GM18508 (cell line): Measurements from ENCODE around the gene SLC29A1.
"Not testable (repeated sequence)": the region's sequence is repeated elsewhere in the genome, so short reads cannot be mapped to it uniquely, and the experiment has no call there.

Experiments
- ATAC-seq: cut with Tn5 transposase; IDR thresholded peaks from one replicate; pipeline ENCODE4 v1.9.1; 2021; ENCODE audit warnings: moderate number of reproducible peaks; ENCODE audit not compliant: insufficient read depth, unreplicated experiment

SLC29A1 gene

DNA sequence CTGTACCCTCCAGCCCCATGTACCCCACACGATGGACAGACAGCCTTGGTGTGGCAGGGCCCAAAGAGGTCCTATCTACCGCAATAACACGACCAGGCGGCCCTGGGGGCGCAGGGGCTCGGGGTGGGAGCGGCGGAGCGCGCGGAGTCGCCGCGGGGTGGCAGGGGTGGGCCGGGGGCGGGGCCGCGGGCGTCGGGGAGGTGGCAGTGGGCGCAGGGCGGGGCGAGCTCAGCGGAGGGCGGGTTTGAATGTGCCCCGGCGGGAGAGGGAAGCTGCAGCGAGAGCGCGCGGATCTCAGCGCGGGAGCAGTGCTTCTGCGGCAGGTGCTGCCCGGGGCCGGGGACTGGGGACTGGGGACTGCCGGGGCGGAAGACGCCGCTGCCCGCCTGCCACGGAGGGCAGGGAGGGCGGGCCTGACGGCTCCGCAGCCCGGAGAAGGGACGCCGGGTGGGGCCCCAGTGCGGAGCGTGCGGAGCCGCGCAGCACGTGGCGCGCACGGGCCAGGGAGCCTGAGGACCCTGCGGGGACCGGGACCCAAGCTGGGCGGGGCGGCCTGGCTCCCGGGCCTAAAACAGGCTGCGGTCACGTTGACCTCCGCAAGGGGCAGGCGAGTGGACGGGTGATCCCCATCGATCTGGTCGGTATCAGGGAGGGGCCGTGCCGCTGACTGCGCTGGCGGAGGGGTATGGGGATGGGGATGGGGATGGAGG is at the start of gene SLC29A1:
Gene SLC29A1, plus strand, starts transcription at position 277 of the 710 bp plus-strand sequence. CDS start 3,719 bp downstream, outside the sequence.
- ATAC-seq, result no peak

DNA sequence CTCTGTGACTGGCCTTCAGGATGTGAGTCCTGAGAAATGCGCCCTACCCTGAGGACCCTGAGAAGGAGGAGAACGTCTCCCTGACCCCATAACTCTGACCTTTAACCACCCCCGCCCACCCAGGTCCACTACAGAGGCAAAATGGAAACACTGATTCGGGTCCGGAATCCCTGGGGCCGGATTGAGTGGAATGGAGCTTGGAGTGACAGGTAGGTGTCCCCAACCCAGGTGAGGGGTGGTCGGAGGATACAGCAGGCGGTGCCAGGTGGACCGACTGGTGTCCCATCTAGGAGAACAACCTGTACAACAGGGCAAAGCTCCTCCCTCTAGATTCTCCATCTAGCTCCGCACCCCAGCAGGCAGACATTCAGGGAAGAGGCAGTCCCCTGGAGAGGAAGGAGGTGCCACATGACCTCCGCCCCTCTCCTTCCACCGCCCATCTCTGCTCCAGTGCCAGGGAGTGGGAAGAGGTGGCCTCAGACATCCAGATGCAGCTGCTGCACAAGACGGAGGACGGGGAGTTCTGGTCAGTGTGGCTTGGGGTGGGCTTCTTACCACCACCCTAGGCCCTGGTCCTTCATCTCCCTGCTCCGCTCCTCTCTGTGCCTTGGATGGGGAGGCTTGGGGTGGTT is 47.1 kb upstream of the SLC29A1 start:
- ATAC-seq, result no peak

DNA sequence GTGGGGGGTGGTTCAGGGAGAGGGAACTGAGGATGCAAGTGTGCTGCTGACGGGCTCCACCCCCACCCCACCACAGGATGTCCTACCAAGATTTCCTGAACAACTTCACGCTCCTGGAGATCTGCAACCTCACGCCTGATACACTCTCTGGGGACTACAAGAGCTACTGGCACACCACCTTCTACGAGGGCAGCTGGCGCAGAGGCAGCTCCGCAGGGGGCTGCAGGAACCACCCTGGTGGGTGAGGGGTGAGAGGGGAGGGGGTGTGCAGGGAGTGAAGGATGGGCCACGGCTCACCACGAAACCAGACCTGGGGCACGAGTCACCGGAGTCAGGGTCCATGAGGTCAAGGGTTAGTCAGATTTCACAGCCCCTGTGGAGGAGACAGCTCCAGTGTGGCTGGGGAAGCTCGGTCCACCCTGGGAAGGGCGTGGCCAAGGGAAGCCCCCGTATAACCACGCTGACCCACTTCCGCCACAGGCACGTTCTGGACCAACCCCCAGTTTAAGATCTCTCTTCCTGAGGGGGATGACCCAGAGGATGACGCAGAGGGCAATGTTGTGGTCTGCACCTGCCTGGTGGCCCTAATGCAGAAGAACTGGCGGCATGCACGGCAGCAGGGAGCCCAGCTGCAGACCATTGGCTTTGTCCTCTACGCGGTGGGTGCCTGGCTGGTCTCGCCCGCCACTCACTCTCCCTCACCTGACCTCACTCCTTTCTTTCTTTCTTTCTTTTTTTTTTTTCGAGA is 46.5 kb upstream of the SLC29A1 start:
- ATAC-seq, result no peak

DNA sequence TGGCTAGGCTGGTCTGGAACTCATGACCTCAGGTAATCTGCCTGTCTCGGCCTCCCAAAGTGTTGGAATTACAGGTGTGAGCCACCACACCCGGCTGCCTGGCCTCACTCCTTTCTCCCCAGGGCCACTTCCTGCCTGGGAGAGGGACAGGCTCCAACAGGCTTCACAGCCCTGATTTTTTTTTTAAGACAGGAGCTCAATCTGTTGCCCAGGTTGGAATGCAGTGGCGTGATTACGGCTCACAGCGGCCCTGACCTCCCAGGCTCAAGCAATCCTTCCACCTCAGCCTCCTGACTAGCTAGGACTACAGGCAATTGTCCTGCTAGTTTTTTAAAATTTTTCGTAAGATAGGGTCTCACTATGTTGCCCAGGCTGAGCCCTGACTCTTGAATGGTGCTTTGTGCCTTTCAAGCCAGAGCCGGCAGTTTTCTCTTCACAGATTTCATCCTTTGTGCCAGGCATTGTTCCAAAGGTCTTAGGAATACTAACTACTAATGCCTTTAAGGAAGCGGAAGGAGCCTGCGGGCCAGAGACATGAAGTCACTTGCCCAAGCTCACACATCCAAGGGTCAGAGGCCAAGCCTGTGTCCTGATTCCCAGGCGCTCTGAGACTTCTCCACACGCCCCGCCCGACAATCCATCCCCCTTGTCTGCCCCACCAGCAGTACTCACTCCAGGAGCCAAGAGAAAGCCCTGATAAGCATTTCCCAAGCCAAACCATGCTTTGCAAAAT is 45.5 kb upstream of the SLC29A1 start:
- no peak for ATAC-seq

DNA sequence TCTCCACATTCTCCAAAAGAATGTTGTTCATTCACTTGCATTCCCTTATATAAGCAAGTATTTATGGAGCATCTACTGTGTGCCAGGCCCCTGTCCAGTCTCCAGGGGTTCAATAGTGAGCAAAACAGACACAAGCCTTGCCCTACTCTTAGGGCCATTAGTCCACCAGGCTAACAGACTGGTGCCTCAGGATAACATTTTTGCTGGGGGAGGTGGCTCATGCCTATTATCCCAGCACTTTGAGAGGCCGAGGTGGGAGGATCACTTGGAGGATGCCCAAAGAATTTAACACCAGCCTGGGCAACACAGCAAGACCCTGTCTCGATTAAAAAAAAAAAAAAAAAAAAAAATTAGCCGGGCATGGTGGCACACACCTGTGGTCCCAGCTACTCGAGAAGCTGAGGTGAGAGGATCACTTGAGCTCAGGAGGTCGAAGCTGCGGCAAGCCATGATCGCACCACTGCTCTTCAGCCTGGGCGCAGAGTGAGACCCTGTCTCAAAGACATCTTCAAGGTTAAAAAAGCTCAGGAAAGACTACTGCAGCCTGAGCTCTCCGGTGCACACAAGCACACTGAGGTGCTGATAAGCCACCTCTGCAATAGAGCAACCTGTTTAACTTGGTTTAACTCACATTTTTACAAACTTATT is 44.8 kb upstream of the SLC29A1 start:
- no peak for ATAC-seq

DNA sequence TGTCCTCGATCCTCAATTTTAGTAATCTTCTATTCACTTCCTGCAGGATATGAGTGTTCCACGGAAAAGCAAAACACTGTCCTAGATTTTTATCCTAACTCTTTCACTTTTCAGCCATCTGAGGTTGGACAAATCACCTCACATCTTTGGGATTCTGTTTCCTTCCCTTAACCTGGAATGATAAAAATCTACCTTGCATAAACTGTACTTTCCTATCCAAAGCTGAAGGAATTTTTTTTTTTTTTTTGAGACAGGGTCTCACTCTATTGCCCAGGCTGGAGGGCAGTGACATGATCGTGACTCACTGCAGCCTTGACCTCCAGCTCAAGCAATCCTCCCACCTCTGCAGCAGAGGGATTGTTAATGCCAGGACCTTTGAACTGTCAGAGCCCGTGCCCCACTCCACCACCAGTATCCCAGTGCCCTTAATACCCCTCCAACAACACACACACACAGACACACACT is 44.3 kb upstream of the SLC29A1 start:
- ATAC-seq, result no peak

DNA sequence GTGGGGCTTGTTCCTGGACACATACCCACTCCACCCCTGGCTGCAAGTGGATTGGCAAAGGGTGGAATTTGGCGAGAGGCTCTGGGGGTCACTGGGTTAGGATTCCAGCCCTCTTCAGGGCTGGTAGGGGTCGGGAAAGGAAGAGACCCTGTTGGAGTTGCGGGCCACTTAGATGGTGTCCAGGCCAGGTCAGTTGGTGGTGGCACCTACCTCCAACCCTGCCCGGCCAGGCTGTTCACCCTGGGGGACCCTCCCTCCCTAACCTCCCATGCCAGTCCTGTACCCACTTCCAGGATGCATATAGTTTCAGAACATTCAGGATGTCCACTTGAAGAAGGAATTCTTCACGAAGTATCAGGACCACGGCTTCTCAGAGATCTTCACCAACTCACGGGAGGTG is 43.7 kb upstream of the SLC29A1 start:
- no peak for ATAC-seq

DNA sequence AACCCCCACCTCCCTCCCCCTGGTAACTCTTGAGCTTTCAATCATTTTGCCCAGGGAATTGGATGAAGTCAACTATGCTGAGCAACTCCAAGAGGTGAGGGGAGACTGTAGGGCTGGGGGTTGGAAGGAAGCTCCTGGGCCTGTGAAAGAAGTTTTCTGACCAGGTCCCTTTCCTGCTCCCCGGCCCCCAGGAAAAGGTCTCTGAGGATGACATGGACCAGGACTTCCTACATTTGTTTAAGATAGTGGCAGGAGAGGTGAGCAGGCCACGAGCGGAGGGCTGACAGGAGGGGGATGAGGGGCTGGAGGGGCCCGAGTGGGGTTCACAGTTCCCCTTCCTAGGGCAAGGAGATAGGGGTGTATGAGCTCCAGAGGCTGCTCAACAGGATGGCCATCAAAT is 43.0 kb upstream of the SLC29A1 start:
- ATAC-seq, result no peak

DNA sequence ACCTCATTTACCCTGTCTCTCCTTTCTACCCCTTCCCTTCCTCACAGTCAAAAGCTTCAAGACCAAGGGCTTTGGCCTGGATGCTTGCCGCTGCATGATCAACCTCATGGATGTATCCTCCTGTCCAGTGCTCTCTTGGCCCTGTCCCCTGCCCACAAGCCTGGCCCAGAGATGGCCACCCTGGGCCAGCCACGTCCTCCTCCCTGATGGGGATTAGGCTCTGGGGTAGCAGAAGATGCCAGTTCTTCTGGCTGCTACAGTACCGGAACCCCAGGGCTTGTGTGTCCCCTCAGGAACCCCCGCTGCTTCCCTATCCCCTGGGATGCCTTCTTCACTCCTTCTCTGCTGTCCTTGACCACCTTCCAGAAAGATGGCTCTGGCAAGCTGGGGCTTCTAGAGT is 42.5 kb upstream of the SLC29A1 start:
- ATAC-seq, result no peak

DNA sequence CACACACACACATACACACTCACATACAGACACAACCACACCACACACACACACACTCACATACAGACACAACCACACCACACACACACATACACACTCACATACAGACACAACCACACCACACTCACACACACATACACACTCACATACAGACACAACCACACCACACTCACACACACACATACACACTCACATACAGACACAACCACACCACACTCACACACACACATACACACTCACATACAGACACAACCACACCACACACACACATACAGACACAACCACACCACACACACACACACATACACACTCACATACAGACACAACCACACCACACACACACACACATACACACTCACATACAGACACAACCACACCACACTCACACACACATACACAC is 41.6 kb upstream of the SLC29A1 start:
- ATAC-seq, result not testable (repeated sequence)

DNA sequence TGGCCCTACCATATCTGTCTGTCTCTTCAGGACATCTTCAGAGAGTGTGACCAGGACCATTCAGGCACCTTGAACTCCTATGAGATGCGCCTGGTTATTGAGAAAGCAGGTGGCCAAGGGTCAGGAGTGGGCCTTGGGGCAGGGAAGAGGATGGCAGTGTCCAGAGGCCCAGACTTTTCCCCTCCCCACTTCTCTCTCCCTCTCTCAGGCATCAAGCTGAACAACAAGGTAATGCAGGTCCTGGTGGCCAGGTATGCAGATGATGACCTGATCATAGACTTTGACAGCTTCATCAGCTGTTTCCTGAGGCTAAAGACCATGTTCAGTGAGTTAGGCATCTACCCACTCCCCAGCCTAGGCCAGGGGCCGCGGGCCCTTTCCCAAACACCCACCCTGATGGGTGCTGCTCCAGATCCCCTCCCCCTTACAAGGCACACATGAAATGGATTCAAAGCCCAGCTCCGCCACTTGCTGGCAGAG is 40.4 kb upstream of the SLC29A1 start:
- no peak for ATAC-seq

DNA sequence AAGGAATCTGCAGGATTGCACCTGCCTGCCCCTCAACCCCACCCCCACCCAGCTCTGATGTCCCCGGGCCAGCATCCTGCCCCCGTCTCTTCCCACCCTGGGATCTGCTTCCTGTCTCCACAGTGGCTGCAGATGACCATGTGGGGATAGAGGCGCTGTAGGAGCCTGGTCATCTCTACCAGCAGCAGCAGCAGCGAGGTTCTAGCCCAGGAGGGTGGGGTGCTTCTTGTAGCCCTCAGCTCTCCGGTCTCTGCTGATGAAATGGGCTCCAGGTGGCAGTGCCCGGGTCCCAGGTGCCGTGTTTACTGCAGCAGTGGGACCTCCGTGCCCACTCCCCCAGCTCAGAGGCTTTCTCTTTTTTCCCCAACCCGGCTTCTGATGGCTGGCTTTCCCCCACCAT is 39.6 kb upstream of the SLC29A1 start:
- ATAC-seq, result no peak

DNA sequence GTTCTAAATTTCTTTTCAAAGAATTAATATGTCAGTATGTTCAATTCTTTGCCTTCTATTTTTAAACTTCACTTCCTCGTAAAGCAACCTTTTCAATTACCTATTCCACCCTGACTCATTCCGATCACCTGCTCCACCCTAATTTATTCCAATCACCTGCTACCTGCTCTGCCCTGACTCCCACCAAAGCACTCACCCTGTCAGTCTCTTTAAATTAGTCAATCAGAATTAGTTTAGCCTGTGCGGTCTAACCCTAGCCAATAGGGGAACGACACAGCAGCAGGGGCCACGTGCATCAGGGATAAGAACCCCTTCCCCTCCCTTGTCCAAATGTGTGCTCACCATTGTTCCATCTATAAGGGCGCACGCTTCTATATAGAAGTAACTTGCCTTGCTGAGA is 38.0 kb upstream of the SLC29A1 start:
- not testable (repeated sequence) for ATAC-seq

DNA sequence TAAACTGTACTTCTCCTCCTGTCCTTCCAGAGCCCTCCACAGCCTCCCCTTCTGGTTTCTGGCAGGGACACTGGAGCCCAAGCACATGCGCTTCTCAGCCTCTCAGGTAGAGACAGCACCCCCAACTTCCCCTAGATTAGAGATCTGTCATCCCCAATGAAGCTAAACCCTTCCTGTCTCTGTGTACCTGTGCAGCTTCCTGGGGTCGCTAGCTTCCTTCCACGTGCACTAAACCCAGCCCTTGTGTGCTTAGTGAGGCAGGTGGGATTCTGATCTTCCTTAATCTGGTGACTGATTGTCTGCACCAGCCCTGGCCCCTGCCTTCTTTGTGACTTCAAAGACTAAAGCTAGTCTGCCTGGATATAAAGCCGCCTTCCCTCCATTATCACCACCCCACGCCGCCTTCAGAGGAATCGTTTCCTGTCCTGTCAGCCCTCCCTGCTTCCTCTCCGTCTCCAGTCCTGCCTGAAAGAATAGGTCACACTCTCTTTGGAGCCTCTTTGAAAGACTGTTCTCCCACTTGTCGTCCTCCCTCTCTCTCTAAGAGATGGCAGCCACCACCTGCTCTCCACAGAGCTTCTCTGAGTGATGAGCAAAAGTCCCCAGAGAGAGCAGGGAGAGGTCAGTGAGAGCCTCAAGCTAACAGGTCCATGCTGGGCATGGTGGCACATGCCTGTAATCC is 37.3 kb upstream of the SLC29A1 start:
- ATAC-seq, result no peak

DNA sequence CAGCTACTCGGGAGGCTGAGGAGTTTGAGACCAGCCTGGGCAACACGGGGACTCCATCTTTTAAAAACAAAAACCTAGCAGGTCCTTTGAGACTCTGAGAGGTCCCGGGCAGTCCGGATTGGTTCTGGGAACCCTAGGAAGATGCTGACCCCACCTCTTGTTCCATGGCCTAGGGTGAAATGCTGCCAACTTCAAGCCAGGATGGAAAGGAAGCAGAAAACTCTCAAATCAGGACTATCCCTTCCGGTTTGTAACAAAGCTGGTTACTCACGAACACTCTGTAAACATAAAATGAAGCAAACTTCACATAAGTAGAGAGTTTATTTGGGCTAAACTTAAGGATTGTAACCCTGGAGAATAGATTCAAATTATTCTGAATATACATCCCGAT is 36.8 kb upstream of the SLC29A1 start:
- ATAC-seq, result no peak

DNA sequence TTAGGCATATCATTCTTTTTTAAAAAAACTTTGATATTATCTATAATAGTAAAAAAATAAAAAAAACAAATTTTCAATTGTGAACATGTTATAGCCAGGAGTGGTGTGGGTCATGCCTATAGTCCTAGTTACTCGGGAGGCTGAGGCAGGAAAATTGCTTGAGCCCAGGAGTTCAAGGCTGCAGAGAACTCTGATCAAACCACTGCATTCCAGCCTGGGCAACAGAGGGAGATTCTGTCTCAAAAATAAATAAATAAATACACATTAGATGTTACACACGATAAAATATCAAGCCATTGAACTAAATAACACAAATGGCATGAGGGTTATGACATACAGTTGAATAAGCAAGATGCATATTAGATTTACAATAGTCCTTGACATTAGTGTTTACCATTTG is 34.6 kb upstream of the SLC29A1 start:
- ATAC-seq, result no peak

DNA sequence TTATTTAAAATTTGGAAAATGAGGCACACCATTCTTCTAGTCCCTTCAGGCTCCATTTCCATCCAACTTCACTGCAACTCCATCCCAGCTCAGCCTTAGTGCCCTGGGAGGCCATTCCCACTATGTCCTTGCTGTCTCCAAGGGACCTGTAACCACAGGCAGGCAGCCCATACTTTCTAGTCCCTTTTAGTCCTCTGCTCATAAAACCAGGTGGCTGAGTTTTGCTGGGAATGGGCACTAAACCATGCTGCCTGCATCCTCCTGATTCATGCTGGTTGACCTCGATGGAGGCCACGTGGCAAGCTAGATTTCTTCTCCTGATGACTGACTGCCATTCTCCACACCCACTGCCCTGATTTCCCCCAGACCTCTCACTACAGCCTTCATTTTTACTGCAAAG is 34.1 kb upstream of the SLC29A1 start:
- ATAC-seq, result no peak

DNA sequence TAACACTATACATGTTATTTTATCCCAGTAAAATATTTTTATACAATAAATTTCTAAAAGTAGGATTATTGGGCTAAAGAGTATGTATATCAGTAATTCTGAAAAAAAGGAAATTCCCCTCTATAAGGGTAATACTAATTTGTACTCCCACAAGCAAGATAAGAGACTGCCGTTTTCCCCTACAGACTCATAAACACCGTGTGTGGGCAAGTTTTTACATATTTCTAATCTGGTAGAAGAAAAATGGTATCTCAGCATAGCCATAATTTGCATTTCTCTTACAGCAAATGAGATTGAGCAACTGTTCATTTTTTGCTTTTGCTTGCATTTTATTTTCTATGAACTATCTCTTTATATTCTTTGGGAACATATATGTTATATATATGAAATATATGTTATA is 32.7 kb upstream of the SLC29A1 start:
- ATAC-seq, result no peak

DNA sequence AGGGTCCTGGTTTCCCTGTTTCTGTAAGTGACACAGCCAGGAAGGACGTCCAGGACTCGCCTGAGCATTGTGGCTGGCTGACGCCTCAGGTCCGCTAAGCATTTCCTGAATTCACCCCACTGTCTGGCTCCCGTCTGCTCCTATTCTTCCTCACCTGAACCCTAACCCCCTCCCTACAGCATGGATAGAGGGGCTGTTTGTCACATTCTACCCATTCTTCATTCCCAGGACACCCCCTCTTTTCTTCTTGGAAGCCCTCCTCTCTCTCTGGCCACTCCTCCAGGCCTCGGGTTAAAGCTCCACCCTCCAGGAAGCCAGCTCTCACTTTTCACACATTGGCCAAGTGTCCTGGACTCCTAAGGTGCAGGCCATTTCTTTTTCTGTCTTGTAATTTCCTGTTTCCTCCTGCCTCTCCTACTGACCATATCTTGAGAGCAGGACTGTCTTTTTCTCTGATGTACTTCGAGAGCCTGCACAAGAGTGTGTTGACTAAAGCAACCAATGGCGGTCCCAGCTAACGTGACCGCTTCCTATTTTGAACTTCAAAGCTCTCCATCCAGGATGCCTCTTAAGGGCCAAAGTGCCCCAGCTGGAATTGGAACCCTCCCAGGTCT is 30.9 kb upstream of the SLC29A1 start:
- ATAC-seq, result no peak
